Measurements from ENCODE around the gene SARS1.
"Not testable (repeated sequence)": the region's sequence is repeated elsewhere in the genome, so short reads cannot be mapped to it uniquely, and the experiment has no call there.

The SARS1 gene, protein sequence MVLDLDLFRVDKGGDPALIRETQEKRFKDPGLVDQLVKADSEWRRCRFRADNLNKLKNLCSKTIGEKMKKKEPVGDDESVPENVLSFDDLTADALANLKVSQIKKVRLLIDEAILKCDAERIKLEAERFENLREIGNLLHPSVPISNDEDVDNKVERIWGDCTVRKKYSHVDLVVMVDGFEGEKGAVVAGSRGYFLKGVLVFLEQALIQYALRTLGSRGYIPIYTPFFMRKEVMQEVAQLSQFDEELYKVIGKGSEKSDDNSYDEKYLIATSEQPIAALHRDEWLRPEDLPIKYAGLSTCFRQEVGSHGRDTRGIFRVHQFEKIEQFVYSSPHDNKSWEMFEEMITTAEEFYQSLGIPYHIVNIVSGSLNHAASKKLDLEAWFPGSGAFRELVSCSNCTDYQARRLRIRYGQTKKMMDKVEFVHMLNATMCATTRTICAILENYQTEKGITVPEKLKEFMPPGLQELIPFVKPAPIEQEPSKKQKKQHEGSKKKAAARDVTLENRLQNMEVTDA

DNA sequence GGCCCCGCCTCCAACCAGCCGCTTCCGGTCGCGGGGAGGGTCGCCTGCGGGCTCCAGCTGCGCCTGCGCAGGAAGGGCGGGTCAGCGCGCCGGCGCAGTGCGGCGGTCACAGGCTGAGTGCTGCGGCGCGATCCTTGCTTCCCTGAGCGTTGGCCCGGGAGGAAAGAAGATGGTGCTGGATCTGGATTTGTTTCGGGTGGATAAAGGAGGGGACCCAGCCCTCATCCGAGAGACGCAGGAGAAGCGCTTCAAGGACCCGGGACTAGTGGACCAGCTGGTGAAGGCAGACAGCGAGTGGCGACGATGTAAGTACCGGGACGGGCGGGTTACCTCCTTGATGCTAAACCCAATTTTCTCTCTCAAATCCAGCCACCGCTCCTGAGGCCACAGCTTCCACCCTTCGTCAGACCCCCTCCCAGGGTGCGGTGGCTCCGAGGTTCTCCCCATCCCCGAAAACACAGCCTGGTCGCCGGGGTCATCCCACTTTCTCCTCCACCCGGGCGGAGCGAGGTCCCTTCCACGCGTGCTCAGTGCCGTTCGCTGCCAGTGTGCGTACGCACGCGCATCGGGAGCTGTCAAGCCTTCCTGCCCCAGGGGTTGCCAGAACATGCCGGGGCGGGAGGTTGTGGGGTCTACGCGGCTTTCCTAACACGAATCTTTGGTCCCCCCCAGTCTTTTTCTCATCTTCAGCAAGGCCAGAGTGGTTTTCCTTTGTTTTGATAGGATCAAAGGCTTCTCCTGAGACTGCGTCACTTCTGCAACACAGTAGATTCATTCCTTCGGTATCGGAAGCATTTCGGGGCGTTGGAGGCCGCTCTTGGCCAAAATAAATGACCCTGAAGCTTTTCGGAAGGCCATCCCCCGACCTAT lies at the start of gene SARS1:
Gene SARS1, plus strand, starts transcription at position 95 of the 870 bp plus-strand sequence. Its CDS starts 75 bp downstream, at position 170.
- peak; percentile 99 for DNase-seq (ENCODE audit: low spot score)

DNA sequence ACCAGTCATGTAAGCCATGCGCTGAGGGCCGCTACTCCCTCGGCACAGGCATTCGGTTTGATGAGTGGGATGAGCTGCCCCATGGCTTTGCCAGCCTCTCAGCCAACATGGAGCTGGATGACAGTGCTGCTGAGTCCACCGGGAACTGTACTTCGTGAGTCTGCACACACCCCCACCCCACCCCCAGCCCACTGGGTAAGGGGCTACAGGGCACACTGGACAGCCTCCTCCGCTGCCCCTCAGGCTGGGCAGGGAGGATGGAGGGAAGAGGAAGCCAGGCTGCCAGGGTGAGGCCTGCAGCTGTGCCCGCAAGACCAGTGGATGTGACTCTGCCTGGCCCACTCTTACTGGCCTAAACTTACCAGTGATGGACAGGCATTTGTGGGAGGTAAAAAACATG lies 49.2 kb upstream of the SARS1 start:
- DNase-seq (ENCODE audit: low spot score): no peak

DNA sequence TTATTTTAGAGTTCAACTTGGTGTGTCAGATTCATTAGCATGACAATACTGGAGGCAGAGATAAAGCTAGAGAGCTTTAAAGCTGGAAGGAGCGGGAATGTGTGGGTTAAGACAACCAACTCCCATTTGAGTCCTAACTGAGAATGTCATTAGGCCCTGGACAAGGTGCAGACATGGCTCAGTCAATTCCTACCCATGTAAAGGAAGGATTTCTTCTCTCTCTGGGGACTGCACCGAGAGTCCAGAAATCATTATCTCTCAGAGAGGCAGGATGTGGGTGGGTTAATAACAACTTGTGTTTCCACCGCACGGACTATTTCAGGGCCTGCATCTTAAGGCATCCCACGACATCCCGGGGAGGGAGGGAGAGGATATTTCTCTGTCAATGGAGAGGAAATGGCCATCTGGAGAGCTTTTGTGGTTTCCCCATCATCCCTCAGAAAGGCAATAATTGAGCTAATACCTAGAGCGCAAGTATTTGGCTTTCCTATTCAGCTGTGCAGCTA lies 46.7 kb upstream of the SARS1 start:
- no peak for DNase-seq (ENCODE audit: low spot score)

DNA sequence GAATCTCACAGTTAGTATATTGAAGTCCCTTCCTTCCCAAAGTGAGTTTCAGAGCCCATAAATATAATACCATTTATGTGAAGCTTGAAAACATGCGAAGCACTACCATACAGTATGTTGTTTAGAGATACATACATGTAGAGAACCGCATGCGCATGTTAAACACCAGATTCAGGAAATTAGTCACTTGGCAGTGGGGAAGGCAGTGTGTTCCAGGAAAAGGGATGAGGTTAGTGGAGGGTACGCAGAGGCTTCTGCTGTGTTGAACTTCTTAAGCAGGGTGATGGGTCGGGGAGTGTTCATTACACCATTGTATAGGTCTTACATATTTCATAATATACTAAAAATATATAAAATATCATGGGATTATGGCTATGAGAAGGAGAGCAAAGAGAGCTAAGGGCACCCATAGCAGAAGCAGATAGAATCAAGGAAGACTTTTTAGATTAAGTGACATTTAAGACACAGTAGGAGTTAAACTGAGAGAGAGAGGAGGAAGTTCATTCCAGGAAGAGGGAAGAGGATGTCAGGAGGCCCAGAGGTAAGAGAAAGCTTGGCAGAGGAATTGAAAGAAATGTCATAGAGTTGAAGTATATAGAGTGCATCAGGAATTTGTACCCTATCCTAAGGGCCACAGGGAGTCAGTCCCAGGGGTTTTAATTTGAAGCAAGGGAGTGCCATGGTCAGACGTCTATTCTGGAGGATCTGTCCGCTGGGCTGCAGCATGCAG lies 43.5 kb upstream of the SARS1 start:
- no peak for DNase-seq (ENCODE audit: low spot score)

DNA sequence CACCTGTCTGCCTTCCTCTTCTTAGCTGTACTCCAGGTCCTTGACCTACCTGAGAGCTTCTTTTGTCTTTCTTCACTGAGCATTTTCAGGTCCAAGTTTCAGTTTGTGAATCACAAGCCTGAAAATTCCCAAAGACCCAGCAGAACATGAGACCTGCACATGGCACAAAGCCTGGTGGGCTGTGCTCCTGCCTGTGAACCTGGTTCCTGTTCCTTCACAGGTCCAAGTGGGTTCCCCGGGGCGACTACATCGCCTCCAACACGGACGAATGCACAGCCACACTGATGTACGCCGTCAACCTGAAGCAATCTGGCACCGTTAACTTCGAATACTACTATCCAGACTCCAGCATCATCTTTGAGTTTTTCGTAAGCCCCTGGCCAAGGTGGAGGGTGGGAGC lies 42.1 kb upstream of the SARS1 start:
- no peak for DNase-seq (ENCODE audit: low spot score)

DNA sequence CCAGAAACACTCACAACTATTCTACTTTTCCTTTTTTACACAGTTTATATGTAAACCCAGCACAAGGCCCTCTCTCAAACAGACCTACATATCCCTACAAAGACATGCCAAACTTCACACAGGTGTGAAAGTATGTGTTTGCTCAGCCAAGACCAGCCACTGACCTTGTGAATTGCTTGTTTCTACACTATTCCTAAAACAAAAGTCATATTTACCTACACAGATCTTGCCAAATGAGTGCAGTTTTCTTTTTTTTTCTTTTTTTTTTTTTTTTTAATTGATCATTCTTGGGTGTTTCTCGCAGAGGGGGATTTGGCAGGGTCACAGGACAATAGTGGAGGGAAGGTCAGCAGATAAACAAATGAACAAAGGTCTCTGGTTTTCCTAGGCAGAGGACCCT lies 37.4 kb upstream of the SARS1 start:
- DNase-seq (ENCODE audit: low spot score): not testable (repeated sequence)

DNA sequence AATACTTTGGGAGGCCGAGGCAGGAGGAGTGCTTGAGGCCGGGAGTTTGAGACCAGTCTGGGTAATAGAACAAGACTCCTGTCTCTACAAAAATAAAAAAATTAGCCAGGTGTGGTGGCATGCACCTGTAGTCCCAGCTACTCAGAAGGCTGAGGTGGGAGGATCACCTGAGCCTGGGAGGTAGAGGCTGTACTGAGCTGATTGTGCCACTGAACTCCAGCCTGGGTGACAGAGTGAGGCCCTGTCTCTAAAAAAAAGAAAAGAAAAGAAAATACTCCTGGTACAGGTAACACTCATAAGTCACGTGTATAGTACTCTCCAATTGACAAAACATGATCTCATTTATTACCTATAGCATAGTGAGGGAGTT lies 33.0 kb upstream of the SARS1 start:
- not testable (repeated sequence) for DNase-seq (ENCODE audit: low spot score)

DNA sequence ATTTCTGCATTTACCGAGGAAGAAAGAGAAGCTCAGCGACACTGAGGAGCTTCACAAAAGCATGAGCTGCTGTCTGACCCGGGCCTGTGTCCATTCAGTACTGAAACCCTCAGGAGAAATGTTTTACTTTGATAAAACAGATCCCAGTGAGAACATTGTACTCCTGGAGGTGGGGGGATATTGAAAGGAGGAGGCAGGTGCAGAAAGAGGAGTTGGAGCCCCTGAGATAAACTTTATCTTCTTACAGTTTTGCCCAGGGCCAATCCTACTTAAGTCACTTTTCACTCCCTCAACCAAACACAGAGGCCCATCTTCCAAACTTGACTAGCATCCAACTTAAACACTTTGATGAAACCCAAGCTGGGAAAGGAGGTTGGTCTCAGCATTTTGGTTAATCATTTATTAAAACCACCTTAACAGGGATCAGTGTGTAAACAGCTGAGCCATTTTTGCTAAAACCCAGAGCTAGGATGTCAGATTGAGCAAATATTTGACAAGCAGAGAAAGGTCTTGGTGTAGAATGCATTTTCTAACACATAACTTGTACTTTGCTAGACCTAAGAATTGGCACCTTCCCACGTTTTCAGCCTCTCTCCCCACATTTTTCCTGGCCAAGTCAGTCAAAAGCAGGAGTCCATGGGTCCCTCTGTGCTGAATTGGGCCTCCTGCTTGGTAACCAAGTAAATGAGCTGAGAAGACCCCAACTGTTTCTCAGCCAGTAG lies 32.5 kb upstream of the SARS1 start:
- DNase-seq (ENCODE audit: low spot score): peak; percentile 40

DNA sequence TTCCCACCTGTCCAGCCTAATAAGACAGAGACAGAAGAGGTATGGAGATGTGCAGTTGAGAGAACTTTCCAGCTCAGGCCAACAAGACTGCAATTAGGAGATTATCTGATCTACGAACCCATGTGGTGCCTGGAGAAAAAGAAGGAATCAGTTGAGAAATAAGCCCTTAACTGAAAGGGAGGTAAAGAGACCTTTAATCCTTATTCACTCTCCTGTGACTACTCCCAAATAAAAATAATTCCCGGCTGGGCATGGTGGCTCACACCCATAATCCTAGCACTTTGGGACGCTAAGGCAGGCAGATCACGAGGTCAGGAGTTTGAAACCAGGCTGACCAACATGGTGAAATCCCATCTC lies 31.9 kb upstream of the SARS1 start:
- no peak for DNase-seq (ENCODE audit: low spot score)

DNA sequence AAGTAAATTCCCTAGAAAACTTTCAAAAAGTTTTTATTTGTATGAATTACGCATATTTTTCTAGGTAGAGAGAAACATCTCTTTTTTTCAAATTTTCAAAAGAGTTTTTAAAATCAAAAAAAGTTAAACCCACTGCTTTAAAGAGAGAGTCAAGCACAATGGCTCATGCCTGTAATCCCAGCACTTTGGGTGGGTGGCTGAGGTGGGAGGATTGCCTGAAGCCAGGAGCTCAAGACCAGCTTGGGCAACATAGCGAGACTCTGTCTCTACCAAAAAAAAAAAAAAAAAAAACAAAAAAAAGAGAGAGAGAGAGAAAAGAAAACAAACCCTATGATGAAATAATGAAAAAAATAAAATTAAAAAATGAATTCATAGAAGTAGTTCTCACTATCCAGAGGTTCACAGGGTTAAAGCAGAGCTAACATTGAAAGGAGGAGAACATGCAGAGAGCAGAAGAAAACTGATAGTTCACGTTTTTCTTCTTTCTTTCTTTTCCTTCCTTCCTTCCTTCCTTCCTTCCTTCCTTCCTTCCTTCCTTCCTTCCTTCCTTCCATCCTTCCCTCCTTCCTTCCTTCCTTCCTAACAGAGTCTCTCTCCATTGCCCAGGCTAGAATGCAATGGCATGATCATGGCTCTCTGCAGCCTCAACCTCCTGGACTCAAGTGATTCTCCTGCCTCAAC lies 30.5 kb upstream of the SARS1 start:
- DNase-seq (ENCODE audit: low spot score): no peak

DNA sequence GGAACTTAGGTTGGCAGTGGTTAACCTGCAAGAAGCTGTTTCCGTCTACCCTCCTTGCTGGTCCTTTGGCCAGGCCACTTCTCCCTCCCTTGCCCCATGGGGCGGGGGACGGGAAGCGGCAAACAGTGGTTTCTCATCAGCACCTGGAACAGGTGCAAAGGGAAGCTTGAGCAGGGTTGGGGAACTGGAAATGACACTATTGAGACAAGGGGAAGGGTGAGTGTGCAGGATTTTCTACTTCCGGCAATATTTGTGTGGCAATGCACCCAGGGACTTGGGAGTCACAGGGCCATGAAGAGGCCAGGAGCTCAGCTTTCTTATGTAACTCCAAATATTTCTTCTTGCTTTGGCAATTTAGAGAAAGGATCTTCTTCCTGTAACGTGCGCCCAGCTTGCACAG lies 29.0 kb upstream of the SARS1 start:
- DNase-seq (ENCODE audit: low spot score): no peak

DNA sequence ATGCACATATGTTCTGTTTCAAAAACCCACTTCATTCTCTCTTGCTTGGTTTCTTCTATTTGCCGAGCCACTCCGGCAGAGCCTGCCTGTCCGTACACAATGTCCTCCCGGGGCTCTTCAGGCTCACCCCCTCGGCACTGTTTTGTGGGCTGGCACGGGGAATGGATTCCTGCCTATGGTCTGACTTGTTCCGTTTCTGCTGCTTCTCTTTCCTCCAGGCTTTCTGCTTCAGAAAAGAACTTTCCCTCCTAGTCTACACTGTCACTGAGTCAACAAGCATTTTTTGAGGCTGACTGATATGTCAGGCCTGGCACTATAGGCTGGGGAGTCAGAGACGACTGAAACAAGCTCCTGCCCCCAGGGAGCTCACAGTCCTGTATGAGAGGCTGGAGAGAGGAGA lies 28.4 kb upstream of the SARS1 start:
- DNase-seq (ENCODE audit: low spot score): no peak

DNA sequence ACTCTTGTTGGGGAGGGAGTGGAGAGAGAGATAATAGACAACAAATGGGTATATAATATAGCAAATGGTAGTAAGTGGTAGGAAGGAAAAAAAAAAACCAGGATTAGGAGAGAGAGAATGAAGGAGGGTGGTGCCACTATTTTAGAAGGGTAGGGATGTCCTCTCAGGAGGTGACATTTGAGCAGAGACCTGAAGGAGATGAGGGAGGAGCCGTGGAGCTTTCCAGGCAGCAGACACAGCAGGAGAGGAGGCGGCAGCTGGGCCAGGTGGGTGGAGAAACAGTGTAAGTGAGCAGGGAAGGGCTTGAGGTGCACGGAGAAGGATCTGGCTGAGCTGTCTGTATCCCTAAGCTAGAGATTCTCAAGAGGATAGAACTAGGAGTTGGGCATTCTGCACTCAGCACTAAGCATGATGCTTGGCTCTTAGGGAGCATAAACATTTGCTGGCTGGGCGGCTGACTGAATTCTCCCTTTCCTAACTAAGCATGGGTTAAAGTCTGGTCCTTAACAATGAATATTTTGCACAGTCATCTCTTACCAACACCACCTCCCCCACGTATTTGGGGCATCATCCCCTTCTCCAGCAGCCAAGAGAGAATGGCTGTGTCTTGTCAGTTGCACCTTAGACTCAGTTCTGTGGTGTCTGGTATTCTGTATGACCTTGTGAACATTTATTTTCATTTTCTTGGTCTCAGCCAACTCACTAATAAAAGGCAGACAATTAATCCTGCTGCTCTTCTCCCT lies 27.6 kb upstream of the SARS1 start:
- DNase-seq (ENCODE audit: low spot score): no peak

DNA sequence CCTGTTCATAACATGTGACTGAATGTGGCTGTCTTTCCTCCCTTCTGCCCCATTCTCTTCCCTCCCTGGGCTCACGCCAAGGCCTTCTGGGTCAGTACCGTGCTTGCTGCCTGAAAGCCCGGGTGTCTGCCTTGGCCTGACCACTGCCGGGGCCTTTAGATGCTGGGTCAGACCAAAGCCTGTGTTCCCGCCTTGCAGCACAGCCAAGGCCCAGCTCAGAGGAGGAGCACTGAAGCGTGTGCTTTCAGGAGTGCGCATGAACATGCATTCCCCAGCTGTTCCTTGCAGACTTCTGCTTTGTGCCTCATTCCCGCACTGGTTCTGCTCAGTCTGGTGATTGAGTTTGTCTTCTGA lies 27.0 kb upstream of the SARS1 start:
- DNase-seq (ENCODE audit: low spot score): peak; percentile 48

DNA sequence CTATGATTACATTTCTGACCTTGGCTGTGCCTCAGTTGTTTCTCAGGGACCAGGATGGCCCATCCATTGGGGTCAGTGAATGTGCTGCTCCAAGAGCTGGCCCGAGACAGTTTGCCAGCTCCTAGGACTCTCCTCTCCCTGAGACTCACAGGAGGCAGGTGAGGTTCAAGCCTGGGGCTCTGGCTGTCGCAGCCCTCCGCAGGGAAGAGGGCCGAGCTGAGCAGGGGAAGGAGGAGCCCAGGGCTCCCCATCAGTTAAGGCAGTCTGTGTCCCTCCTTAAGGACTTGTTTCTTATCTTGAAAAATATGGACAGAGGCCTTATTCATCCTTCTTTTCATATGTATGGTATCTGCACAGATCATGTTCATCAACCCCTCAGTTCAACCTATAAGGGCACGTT lies 26.6 kb upstream of the SARS1 start:
- DNase-seq (ENCODE audit: low spot score): no peak

DNA sequence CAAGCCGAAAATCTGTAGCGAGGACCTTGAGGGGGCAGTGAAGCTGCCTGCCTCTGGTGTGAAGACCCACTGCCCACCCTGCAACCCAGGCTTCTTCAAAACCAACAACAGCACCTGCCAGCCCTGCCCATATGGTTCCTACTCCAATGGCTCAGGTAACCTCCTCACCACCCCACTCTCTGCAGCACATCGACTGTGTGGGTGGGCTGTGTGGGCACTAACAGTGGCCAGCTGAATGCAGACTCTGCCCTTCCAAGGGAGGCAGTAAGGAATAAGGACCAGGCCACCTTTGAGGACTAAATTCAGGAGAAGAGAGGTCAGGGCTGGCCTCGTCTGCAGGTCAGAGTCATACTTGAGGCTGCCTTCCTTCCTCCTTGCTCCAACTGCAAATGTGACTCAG lies 25.5 kb upstream of the SARS1 start:
- DNase-seq (ENCODE audit: low spot score): no peak

DNA sequence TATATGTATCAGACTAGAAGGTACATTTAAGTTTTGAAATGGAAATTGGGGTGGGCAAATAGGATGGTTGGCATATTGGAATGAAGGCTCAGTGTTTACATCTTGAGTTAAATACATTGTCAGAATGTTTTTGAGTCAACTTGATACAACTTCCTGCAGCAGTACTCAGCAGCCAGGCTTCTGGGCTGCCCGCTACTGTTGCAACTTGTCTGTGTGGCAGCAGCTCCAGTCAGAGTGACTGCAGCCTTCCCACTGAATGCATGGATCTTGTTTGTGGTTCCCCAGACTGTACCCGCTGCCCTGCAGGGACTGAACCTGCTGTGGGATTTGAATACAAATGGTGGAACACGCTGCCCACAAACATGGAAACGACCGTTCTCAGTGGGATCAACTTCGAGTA lies 24.9 kb upstream of the SARS1 start:
- DNase-seq (ENCODE audit: low spot score): no peak

DNA sequence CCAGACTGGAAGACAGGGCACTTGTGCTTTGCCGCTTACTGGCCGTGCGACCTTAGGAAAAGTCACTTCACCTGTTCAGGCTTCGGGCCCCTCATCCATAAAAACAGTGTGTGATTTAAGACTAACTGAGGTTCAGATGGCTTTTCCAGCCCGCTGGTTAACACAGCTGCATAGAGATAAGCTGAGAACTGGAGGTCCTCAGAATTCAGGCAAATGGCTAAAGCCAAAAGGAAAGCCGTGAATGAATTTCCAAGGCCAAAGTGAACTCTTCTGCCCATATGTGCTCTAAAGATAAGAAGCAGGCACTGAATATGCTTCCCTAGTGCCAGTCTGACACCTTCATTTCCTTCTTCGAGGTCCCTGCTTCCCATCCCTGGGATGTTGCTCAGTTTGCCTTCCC lies 23.5 kb upstream of the SARS1 start:
- no peak for DNase-seq (ENCODE audit: low spot score)

DNA sequence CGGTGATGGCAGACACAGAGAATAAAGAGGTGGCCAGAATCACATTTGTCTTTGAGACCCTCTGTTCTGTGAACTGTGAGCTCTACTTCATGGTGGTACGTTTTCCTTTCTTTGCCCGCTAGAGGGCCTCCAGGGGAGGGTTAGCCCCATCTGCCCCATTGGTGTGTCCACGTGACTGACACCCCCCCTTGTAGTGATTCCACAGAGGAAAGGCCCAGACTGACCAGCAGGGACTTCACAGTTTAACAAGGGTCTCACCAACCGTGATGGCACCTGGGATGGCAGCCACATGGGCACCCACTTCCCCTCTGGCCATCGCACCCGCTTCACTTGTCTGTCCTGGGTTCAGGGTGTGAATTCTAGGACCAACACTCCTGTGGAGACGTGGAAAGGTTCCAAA lies 22.3 kb upstream of the SARS1 start:
- DNase-seq (ENCODE audit: low spot score): no peak

DNA sequence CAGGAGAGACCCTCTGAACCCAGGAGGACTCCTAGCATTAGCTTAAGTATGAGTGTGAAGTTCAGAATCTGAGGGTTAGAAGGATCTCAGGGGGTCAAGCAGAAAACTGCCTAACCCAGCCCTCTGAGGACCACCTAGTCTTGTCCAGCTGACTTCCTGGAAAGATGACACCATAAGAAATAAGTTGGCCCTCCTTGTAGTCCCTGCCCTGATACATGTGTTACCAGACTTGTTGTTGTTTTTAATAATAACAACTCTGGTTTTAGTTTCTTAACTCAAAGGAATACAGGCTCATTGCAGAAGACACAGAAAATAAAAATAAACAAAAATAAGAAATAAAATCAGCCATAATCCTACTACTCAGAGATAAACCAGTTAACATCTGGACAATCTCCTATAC lies 21.8 kb upstream of the SARS1 start:
- DNase-seq (ENCODE audit: low spot score): no peak

Measured in AG20443 (cell line).